ENCODE measurements around the gene FTO. TPM values are rescaled to one million over a fixed set of nuclear protein-coding genes. Genes with fewer than 3 reads are reported as not detected.
A peak's percentile ranks its signal among the peaks of the same experiment; 100 is the strongest.

The FTO gene
- total and polyA plus RNA-seq, 2 of the 8 experiments (the other 6 are each of a cell fraction or from before 2014, with no cell fraction given) = 34.5 to 59.8 TPM

- Histone ChIP-seq H3K18ac (ENCODE audit: extremely low read depth, low read length) (no peak overlapping the region), H2AFZ (ENCODE audit: low read length) (no peak overlapping the region), H3K27ac (ENCODE audit: low read depth, low read length) (no peak overlapping the region), H3K27me3 (replicated peaks in 1 of 4; ENCODE audit: control insufficient read depth in 3 of 4, extremely low read depth in 1 of 4, insufficient read depth in 3 of 4, low read length in 3 of 4) (no peaks in the 10 kb centered on the region), H2BK120ac (replicated peaks; ENCODE audit: low read depth, low read length) (no peak overlapping the region), H3K4ac (replicated peaks; ENCODE audit: insufficient read length, low read depth, low read length) (no peak overlapping the region), H3K23me2 (ENCODE audit: low read depth, low read length) (no peaks in the 10 kb centered on the region), H4K20me1 (replicated peaks in 1 of 2; ENCODE audit: control insufficient read depth in 1 of 2, insufficient read depth in 2 of 2, low read length in 2 of 2) (no peaks in the 10 kb centered on the region), H3K9me3 (ENCODE audit: insufficient read depth in 2 of 2, low read depth in 1 of 2, low read length in 1 of 2) (no peaks in the 10 kb centered on the region), H3K36me3 (ENCODE audit: control insufficient read depth in 2 of 4, insufficient read depth in 4 of 4, low read length in 3 of 4) (peaks cover 0 to 11% (median 2%) of the 10 kb centered on the region in 4 experiments; a peak in 4 of 8 replicates), H3K4me2 (ENCODE audit: insufficient read depth in 1 of 2, low read depth in 2 of 2, low read length in 2 of 2) (no peak overlapping the region), H3K23ac (ENCODE audit: insufficient read length) (no peak overlapping the region), H2BK15ac (ENCODE audit: low read length) (no peak overlapping the region), H2BK12ac (ENCODE audit: low read depth, low read length) (no peak overlapping the region), H3K79me1 (ENCODE audit: low read depth, low read length) (no peaks in the 10 kb centered on the region), H3K9ac (replicated peaks in 1 of 4; ENCODE audit: extremely low read depth in 1 of 4, low read depth in 3 of 4, low read length in 3 of 4) (peak overlapping the region in 1 of 4 experiments; percentile 34; a peak in 1 of 7 replicates), H3K79me2 (ENCODE audit: control insufficient read depth in 1 of 2, insufficient read depth in 2 of 2, low read length in 2 of 2) (no peaks in the 10 kb centered on the region), H3K56ac (replicated peaks; ENCODE audit: insufficient read length, low read depth, low read length) (no peak overlapping the region), H2AK5ac (ENCODE audit: low read depth, low read length) (no peak overlapping the region), H4K8ac (ENCODE audit: extremely low read depth, insufficient read depth, low read length) (no peak overlapping the region), H3K14ac (ENCODE audit: insufficient read length) (no peak overlapping the region), H4K91ac (replicated peaks; ENCODE audit: insufficient read length, low read length) (no peak overlapping the region), H2BK20ac (ENCODE audit: low read length) (no peak overlapping the region), H3K4me3 (ENCODE audit: extremely low read depth in 1 of 4, insufficient read depth in 2 of 4, low read depth in 3 of 4, low read length in 4 of 4) (no peak overlapping the region), H3K4me1 (replicated peaks in 1 of 4; ENCODE audit: control insufficient read depth in 3 of 4, insufficient read depth in 4 of 4, low read length in 3 of 4) (no peaks in the 10 kb centered on the region), H4K5ac (ENCODE audit: insufficient read length, low read depth, low read length) (no peak overlapping the region), H2BK5ac (ENCODE audit: low read depth, low read length) (no peak overlapping the region)
- FAIRE-seq (no peak), DNase-seq (ENCODE audit: low read depth in 1 of 2, low spot score in 2 of 2) (no peak)
- ChIA-PET CTCF (ENCODE audit: partially characterized antibody) (interaction anchor here (0.6 to 2.0 kb wide), 2 partner anchors 141 to 1023 kb away, joined by 4 to 5 read pairs; no protein-coding TSS in a partner anchor), POLR2A (ENCODE audit: partially characterized antibody) (no interaction called here)
- no peak for TF ChIP-seq CTBP2 (IDR thresholded peaks at IDR 0.05; ENCODE audit: borderline replicate concordance, insufficient read depth, insufficient read length, low read length)
- WGBS, 2 experiments (ENCODE audit: extremely low coverage in 1 of 2, insufficient coverage in 1 of 2, insufficient read length in 1 of 2, insufficient replicate concordance in 2 of 2, low coverage in 1 of 2, low lambda C conversion rate in 2 of 2, missing lambda C conversion rate in 1 of 2) = 69% methylated on average over 2 of the region's 2 CpGs; no CpG with 5 or more reads in 1 of the 2 experiments
These were observed 13.2 kb upstream of the FTO start for GRCh38 chr16:53690771-53691170.

Data from H1 (cell line).